HG03439 (cell line): ENCODE results near the gene LRRC4.

Experiments
- ATAC-seq: cut with Tn5 transposase; IDR thresholded peaks from one replicate; pipeline ENCODE4 v1.9.1; 2021; ENCODE audit warnings: mild to moderate bottlenecking, moderate library complexity; ENCODE audit not compliant: unreplicated experiment

Gene LRRC4

DNA sequence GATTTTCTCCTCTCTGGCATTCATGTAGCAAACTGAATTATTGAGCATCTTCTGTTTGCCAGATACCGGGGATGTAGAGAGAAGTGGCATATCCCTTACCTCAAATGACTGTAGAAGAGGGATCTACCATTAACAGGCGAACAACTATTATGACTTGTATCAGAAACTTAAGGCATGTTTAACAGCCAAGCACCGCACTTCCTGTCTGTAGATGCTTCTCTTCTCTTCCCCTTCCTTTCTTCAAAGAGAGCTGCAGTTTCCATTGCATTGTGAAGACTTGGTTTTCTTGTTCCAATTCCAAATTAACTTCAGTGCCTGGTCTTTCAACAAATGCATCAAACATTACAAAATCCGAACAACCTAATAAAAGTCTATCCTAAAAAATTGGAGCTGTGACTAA lies 49.3 kb downstream of the LRRC4 start:
- no peak for ATAC-seq

DNA sequence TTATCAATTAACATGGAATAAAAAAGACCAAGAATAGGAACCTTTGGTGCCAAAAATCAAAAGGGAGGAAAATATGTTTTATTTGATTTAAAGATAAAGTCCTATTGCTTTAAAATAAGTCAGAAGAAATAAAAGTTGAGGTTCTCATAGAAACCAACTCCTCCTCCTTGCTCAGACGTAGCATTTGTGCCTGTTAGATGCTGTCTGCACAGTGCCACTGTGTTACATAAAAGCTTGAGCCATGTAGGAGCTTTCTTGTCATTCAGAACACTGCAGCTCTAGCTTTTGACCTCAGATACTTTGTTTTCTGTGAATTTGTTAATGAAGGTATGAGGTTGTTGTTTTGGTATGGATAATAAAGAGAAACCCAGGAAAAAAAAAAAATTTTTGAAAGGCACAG lies 50.3 kb downstream of the LRRC4 start:
- no peak for ATAC-seq

- no peak for ATAC-seq
These were observed 51.5 kb downstream of the LRRC4 start for GRCh38 chr7:127979728-127980126.

GRCh38 chr7:127979113-127979727 lies 52.0 kb downstream of the LRRC4 start:
- ATAC-seq = no peak

- no peak for ATAC-seq
These were observed 52.8 kb downstream of the LRRC4 start for GRCh38 chr7:127978421-127978820.
